Measurements from ENCODE around the gene SPRR2A. TPM values are rescaled to one million over a fixed set of nuclear protein-coding genes. Genes with fewer than 3 reads are reported as not detected.

The SPRR2A gene
- total RNA-seq (not detected), polyA plus RNA-seq (100 to 1,000 TPM in 1 of 3 donors, 1 to 10 TPM in 2; 1.9 to 190 (median 2.7) TPM)
- long read RNA-seq, donor 1: 0 reads
- long read RNA-seq, donor 2: 0 reads
- long read RNA-seq, donor 3: 0 reads
- long read RNA-seq, donor 4: 0 reads
- long read RNA-seq, donor 5: 0 reads
- long read RNA-seq, donor 6: 0 reads
- long read RNA-seq, donor 7: 0 reads
- long read RNA-seq, donor 8: 0 reads
- long read RNA-seq, donor 9: 0 reads
- long read RNA-seq, donor 10: 0 reads

DNA sequence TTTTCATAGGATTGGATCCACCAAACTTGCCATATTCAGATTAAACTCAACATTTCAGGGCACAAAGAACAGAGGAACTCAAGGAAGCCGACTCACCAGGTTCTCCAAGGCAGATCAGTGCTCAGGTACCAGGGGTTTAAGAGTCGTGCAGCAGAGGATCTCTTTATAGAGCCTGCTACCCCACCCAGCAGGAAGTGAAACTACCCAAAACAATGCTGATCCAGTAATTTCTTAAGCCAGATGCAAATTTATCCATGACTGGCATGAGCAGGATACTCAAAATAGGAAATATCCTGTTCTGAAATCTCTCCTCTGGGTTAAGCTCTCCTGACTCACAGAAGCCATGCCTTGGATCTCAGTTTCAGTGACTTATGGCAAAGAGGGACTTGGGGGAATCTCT lies at the start of gene SPRR2A:
Gene SPRR2A, minus strand, starts transcription at position 138 of the 400 bp plus-strand sequence. CDS start 777 bp downstream, outside the sequence.
- H3K9me3 ChIP-seq: no peaks in the 10 kb centered on the region
- no peak for DNase-seq
- WGBS, 5 donors: 60 to 76% (median 74%) methylated on average over 2 of the region's 2 CpGs
- TF ChIP-seq, protein P1, sequence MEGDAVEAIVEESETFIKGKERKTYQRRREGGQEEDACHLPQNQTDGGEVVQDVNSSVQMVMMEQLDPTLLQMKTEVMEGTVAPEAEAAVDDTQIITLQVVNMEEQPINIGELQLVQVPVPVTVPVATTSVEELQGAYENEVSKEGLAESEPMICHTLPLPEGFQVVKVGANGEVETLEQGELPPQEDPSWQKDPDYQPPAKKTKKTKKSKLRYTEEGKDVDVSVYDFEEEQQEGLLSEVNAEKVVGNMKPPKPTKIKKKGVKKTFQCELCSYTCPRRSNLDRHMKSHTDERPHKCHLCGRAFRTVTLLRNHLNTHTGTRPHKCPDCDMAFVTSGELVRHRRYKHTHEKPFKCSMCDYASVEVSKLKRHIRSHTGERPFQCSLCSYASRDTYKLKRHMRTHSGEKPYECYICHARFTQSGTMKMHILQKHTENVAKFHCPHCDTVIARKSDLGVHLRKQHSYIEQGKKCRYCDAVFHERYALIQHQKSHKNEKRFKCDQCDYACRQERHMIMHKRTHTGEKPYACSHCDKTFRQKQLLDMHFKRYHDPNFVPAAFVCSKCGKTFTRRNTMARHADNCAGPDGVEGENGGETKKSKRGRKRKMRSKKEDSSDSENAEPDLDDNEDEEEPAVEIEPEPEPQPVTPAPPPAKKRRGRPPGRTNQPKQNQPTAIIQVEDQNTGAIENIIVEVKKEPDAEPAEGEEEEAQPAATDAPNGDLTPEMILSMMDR (IDR thresholded peaks at IDR 0.05): no peak
- TF ChIP-seq POLR2AphosphoS5 (IDR thresholded peaks at IDR 0.05) (no peak), EP300 (IDR thresholded peaks at IDR 0.05) (no peak), POLR2A (IDR thresholded peaks at IDR 0.05) (no peak)
- no peak within 1 kb of the TSS for H3K27ac ChIP-seq
- H3K4me1 ChIP-seq: no peaks in the 10 kb centered on the region
- intact Hi-C loops (cut with DNase I; ENCODE audit: low total_unique reads): no loop called here
- H3K27me3 ChIP-seq: no peaks in the 10 kb centered on the region
- no peaks in the 10 kb centered on the region for H3K36me3 ChIP-seq
- no peak within 1 kb of the TSS for H3K4me3 ChIP-seq

DNA sequence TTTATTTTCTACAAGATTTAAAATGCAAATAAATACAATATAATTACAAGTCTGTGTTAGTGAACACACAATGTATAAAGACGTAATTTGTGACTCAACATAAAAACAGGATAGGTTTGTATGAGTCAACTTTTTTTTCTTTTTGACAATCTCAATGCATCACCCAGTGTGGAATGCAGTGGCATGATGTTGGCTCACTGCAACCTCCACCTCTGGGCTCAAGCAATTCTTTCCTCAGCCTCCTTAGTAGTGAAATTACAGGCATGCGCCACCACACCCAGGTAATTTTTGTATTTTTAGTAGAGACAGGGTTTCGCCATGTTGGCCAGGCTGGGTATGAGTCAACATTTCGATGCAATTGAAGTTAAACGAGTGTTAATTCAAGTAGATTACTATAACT lies 42.9 kb upstream of the SPRR2A start:
- 84 to 91% (median 90%) methylated on average over 5 of the region's 5 CpGs for WGBS, 5 donors
- H3K4me3 ChIP-seq: no peak overlapping the region
- no peak overlapping the region for H3K27ac ChIP-seq
- no peak for DNase-seq
- intact Hi-C loops (cut with DNase I; ENCODE audit: low total_unique reads): no loop called here
- no peaks in the 10 kb centered on the region for H3K27me3 ChIP-seq
- H3K4me1 ChIP-seq: no peaks in the 10 kb centered on the region
- TF ChIP-seq, protein P1 (IDR thresholded peaks at IDR 0.05): no peak
- TF ChIP-seq EP300 (IDR thresholded peaks at IDR 0.05): no peak
- no peak for TF ChIP-seq POLR2AphosphoS5 (IDR thresholded peaks at IDR 0.05)
- no peak for TF ChIP-seq POLR2A (IDR thresholded peaks at IDR 0.05)
- no peaks in the 10 kb centered on the region for H3K9me3 ChIP-seq
- H3K36me3 ChIP-seq: no peaks in the 10 kb centered on the region

DNA sequence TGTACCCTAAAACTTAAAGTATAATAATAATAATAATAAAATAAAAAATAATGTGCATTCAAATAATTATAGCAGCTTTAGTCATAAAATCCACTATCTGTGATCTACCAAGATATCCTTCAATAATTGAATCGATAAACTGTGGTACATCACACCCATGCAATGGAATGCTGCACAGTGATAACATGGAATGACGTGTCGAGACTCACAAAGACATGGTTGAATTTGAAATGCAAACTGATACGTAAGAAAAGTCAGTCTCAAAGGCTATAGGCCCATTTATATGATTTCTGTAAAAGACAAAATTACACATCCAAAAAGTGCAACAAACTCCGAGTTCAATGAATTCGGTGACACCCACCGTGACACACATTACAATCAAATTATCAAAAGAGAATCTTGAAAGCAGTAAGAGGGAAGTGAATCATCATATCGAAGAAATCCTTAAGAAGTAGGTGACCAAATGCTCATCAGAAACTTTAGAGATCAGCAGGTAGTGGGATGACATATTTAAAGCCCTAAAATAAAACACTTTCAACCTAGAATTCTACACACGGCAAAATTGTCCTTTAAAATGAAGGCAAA lies 42.2 kb upstream of the SPRR2A start:
- no peak overlapping the region for H3K4me3 ChIP-seq
- TF ChIP-seq, protein P1 (IDR thresholded peaks at IDR 0.05): no peak
- H3K36me3 ChIP-seq: no peaks in the 10 kb centered on the region
- H3K4me1 ChIP-seq: no peaks in the 10 kb centered on the region
- no peak for DNase-seq
- no peaks in the 10 kb centered on the region for H3K9me3 ChIP-seq
- intact Hi-C loops (cut with DNase I; ENCODE audit: low total_unique reads): no loop called here
- no peak overlapping the region for H3K27ac ChIP-seq
- no peaks in the 10 kb centered on the region for H3K27me3 ChIP-seq
- 82 to 89% (median 86%) methylated on average over 9 of the region's 9 CpGs for WGBS, 5 donors

DNA sequence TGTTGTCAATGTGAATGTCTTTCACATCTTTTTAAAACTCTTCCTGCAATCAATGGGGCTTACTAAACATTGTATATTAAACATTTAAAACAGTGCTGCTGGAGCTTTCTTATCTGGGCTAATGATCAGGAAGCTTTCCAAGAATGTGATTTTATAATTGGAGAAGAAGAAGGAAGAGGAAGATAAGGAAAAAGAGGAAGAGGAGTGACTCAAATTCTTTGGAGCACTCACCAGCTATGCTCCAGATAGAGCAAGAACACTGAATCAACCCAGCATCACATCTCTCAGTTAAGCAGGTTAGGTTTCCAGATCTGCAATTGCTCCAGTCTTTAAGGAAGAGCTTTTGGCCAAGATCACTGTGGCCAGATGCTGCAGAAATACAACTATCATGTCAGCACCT lies 38.5 kb upstream of the SPRR2A start:
- H3K27ac ChIP-seq: no peak overlapping the region
- H3K36me3 ChIP-seq: no peaks in the 10 kb centered on the region
- H3K4me3 ChIP-seq: no peak overlapping the region
- no peak for DNase-seq
- TF ChIP-seq POLR2A (IDR thresholded peaks at IDR 0.05) (no peak), POLR2AphosphoS5 (IDR thresholded peaks at IDR 0.05) (no peak)
- TF ChIP-seq, protein P1 (IDR thresholded peaks at IDR 0.05): no peak
- H3K27me3 ChIP-seq: no peaks in the 10 kb centered on the region
- H3K9me3 ChIP-seq: no peaks in the 10 kb centered on the region
- H3K4me1 ChIP-seq: no peaks in the 10 kb centered on the region
- intact Hi-C loops (cut with DNase I; ENCODE audit: low total_unique reads): no loop called here

Measured in stomach (tissue), 19 donors.